Panc1 (cell line): ENCODE data around the gene UTY. TPM values are rescaled to one million over a fixed set of nuclear protein-coding genes. Genes with fewer than 3 reads are reported as not detected.

Experiments
- ATAC-seq: fragments of 200-7000 bp; cut with Tn5 transposase; 2 replicates; pipeline ENCODE4 v1.9.1; 2020; ENCODE audit warnings: mild to moderate bottlenecking, moderate library complexity
- BruUV-seq: library from RNA; stranded (reverse); fragments of 400-500 nt; replicated peaks from 2 replicates; lab custom pipeline; 2021; lab: Mats Ljungman, UMichigan
- CTCF ChIA-PET: fragments of 300-600 bp; sonication (Branson Sonifier 250); formaldehyde crosslinking; loops from one replicate; lab custom pipeline; 2022; ENCODE audit warnings: antibody characterized with exemption; lab: Charles Lee
- POLR2A ChIA-PET: fragments of 300-600 bp; sonication (Branson Sonifier 250); formaldehyde crosslinking; loops from one replicate; lab custom pipeline; 2022; ENCODE audit warnings: antibody characterized with exemption; lab: Charles Lee
- DNase-seq: peaks from one replicate; pipeline ENCODE4 v3.0.0-alpha.2; 2010; ENCODE audit warnings: low read depth, low spot score
- H3K27ac ChIP-seq: 2 replicates; pipeline ENCODE4 v1.5.1; 2011; ENCODE audit warnings: mild to moderate bottlenecking, low read length, inconsistent platforms
- H3K27me3 ChIP-seq: fragments of 200-500 bp; sonication (Bioruptor generic); 2 replicates; pipeline ENCODE4 v1.6.0; 2014; ENCODE audit warnings: low read length, inconsistent platforms; ENCODE audit not compliant: control insufficient read depth, insufficient read depth
- H3K36me3 ChIP-seq: fragments of 200-500 bp; sonication (Bioruptor generic); 2 replicates; pipeline ENCODE4 v1.5.1; 2014; ENCODE audit warnings: inconsistent platforms, mild to moderate bottlenecking, low read length, moderate library complexity; ENCODE audit not compliant: control insufficient read depth, insufficient read depth
- H3K4me1 ChIP-seq: 2 replicates; pipeline ENCODE4 v1.5.1; 2011; ENCODE audit warnings: inconsistent platforms, mild to moderate bottlenecking, low read length, moderate library complexity; ENCODE audit not compliant: control insufficient read depth, insufficient read depth
- H3K4me3 ChIP-seq, 2 experiments: 2 replicates each; pipeline ENCODE4 v1.5.1; 2011 to 2012; ENCODE audit warnings: low read depth in 2 of 2, low read length in 2 of 2, mild to moderate bottlenecking in 2 of 2, inconsistent platforms in 1 of 2, moderate library complexity in 1 of 2
- H3K9me3 ChIP-seq: fragments of 200-500 bp; sonication (Bioruptor generic); 2 replicates; pipeline ENCODE4 v1.5.1; 2014; ENCODE audit warnings: low read depth, mild to moderate bottlenecking, inconsistent platforms, low read length, moderate library complexity; ENCODE audit not compliant: control insufficient read depth, insufficient read depth
- POLR2AphosphoS5 ChIP-seq: IDR thresholded peaks from 2 replicates; pipeline ENCODE4 v1.6.1; 2012; ENCODE audit warnings: mild to moderate bottlenecking, low read depth, low read length, moderate library complexity
- SIN3A ChIP-seq: IDR thresholded peaks from 2 replicates; pipeline ENCODE4 v1.6.1; 2012; ENCODE audit warnings: low read depth, mild to moderate bottlenecking, low read length, moderate library complexity, borderline replicate concordance; ENCODE audit not compliant: insufficient read depth
- TCF7L2 ChIP-seq: IDR thresholded peaks from 2 replicates; pipeline ENCODE4 v1.6.1; 2011; ENCODE audit warnings: mild to moderate bottlenecking, low read depth, low read length, inconsistent platforms
- in situ Hi-C: cut with HindIII; loops from 2 replicates; pipeline ENCODE4 v1.10.0; 2016; ENCODE audit warnings: low sequenced_read_pairs, low pct_unique_long_range_greater_than_20kb
- intact Hi-C: fragments of 100-400 bp; cut with micrococcal nuclease; formaldehyde crosslinking; loops from one replicate; pipeline ENCODE4 v1.10.0; 2022; ENCODE audit not compliant: unreplicated experiment
- total RNA-seq: library from RNA; stranded (reverse); gene quantifications from one replicate; pipeline ENCODE4 v1.2.1, GENCODE V29; 2021; ENCODE audit not compliant: unreplicated experiment
- TF ChIP-seq, protein P1 (sequence below): fragments of 450-650 bp; IDR thresholded peaks from 2 replicates; pipeline ENCODE4 v1.5.1; 2017; ENCODE audit warnings: mild to moderate bottlenecking
- TF ChIP-seq, protein P2 (sequence below), 2 experiments: IDR thresholded peaks; 2 replicates each; pipeline ENCODE4 v1.6.1; 2011 to 2012; ENCODE audit warnings: low read depth in 2 of 2, control low read depth in 1 of 2, low read length in 1 of 2, mild to moderate bottlenecking in 1 of 2, moderate library complexity in 1 of 2; ENCODE audit not compliant: insufficient read depth in 1 of 2

The UTY gene
- total RNA-seq, 1 experiment from 2014 or later, result 0.10 TPM

DNA sequence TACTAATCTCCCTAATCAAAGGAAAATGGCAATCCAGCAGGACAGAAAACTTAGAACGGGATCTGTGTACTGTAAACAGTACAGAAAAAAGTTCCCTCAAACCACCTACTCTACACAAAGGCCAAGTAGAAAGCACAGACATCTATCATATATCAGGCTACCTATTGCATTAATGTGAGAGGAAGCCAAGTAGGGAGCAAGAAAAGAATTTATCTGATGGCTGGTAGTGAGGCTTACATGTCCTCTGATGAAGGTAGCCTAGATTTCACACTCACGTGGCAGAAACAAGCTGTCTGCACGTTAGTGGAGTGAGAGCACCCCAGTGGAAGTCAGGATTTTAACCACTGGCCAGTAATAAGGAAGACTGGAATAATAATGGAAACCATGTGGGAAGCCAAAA is 28.3 kb downstream of the UTY start:
- H3K27ac ChIP-seq, result no peak overlapping the region
- in situ Hi-C loops, result no loop called here
- no peak overlapping the region for H3K4me3 ChIP-seq

DNA sequence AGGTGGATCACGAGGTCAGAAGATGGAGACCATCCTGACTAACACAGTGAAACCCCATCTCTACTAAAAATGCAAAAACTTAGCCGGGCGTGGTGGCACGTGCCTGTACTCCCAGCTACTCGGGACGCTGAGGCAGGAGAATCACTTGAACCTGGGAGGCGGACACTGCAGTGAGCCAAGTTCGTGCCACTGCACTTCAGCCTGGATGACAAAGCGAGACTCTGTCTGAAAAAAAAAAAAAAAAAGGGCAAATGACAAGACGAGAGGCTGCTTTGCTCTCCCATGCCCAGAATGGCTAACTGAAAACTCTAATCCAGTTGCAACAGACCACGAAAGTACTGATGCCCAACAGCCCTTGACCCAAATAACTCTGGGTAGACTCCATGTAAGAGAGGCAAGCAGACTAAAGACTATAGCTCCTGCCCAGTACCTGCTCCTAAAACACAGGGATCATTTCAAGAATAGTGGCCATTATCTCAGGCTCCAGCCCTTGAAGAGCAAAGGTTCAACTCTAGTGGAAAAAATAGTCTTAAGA is 29.2 kb downstream of the UTY start:
- ChIA-PET CTCF (no interaction called here), POLR2A (no interaction called here)
- Histone ChIP-seq H3K4me1 (no peaks in the 10 kb centered on the region), H3K27me3 (no peaks in the 10 kb centered on the region), H3K4me3 (no peak overlapping the region), H3K36me3 (no peaks in the 10 kb centered on the region), H3K27ac (no peak overlapping the region), H3K9me3 (no peaks in the 10 kb centered on the region)
- in situ Hi-C loops, result no loop called here
- intact Hi-C loops, result no loop called here
- no TSS peak for BruUV-seq
- no peak for TF ChIP-seq SIN3A
- no peak for TF ChIP-seq POLR2AphosphoS5
- TF ChIP-seq, protein P1, sequence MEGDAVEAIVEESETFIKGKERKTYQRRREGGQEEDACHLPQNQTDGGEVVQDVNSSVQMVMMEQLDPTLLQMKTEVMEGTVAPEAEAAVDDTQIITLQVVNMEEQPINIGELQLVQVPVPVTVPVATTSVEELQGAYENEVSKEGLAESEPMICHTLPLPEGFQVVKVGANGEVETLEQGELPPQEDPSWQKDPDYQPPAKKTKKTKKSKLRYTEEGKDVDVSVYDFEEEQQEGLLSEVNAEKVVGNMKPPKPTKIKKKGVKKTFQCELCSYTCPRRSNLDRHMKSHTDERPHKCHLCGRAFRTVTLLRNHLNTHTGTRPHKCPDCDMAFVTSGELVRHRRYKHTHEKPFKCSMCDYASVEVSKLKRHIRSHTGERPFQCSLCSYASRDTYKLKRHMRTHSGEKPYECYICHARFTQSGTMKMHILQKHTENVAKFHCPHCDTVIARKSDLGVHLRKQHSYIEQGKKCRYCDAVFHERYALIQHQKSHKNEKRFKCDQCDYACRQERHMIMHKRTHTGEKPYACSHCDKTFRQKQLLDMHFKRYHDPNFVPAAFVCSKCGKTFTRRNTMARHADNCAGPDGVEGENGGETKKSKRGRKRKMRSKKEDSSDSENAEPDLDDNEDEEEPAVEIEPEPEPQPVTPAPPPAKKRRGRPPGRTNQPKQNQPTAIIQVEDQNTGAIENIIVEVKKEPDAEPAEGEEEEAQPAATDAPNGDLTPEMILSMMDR, result no peak
- TF ChIP-seq, protein P2, sequence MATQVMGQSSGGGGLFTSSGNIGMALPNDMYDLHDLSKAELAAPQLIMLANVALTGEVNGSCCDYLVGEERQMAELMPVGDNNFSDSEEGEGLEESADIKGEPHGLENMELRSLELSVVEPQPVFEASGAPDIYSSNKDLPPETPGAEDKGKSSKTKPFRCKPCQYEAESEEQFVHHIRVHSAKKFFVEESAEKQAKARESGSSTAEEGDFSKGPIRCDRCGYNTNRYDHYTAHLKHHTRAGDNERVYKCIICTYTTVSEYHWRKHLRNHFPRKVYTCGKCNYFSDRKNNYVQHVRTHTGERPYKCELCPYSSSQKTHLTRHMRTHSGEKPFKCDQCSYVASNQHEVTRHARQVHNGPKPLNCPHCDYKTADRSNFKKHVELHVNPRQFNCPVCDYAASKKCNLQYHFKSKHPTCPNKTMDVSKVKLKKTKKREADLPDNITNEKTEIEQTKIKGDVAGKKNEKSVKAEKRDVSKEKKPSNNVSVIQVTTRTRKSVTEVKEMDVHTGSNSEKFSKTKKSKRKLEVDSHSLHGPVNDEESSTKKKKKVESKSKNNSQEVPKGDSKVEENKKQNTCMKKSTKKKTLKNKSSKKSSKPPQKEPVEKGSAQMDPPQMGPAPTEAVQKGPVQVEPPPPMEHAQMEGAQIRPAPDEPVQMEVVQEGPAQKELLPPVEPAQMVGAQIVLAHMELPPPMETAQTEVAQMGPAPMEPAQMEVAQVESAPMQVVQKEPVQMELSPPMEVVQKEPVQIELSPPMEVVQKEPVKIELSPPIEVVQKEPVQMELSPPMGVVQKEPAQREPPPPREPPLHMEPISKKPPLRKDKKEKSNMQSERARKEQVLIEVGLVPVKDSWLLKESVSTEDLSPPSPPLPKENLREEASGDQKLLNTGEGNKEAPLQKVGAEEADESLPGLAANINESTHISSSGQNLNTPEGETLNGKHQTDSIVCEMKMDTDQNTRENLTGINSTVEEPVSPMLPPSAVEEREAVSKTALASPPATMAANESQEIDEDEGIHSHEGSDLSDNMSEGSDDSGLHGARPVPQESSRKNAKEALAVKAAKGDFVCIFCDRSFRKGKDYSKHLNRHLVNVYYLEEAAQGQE (IDR thresholded peaks at IDR 0.05; ENCODE audit: insufficient read depth in 1 of 2, low read depth in 2 of 2, low read length in 1 of 2), result no peak
- TF ChIP-seq TCF7L2, result no peak
- no peak for ATAC-seq
- DNase-seq, result no peak

More for the DNA sequence above, 28.3 kb downstream of the UTY start:
- ChIA-PET CTCF (no interaction called here), POLR2A (no interaction called here)
- ATAC-seq (no peak), DNase-seq (no peak)
- TF ChIP-seq TCF7L2 (no peak), POLR2AphosphoS5 (no peak), SIN3A (no peak)
- TF ChIP-seq, protein P2 (IDR thresholded peaks at IDR 0.05; ENCODE audit: insufficient read depth in 1 of 2, low read depth in 2 of 2, low read length in 1 of 2), result no peak
- TF ChIP-seq, protein P1, result no peak
- no TSS peak for BruUV-seq
- Histone ChIP-seq H3K4me1 (no peaks in the 10 kb centered on the region), H3K27me3 (no peaks in the 10 kb centered on the region), H3K9me3 (no peaks in the 10 kb centered on the region), H3K36me3 (no peaks in the 10 kb centered on the region)
- intact Hi-C loops, result no loop called here
